K562 (cell line): Measurements from ENCODE around the gene SPATA21. TPM values are rescaled to one million over a fixed set of nuclear protein-coding genes. Genes with fewer than 3 reads are reported as not detected.

Source experiments
- CBX2 ChIP-seq: fragments of 200-600 bp; sonication (generic); IDR thresholded peaks from one replicate; pipeline ENCODE4 v1.6.1; 2012; ENCODE audit warnings: mild to moderate bottlenecking, low read length, inconsistent platforms; ENCODE audit not compliant: insufficient read depth, poor library complexity, severe bottlenecking
- CC2D1A ChIP-seq: fragments of 450-650 bp; IDR thresholded peaks from 2 replicates; pipeline ENCODE4 v1.6.1; 2017; ENCODE audit warnings: mild to moderate bottlenecking
- E2F3 ChIP-seq: fragments of 250-450 bp; sonication (Bioruptor Pico); IDR thresholded peaks from 2 replicates; pipeline ENCODE4 v1.4.0; 2020; ENCODE audit warnings: mild to moderate bottlenecking
- LCOR ChIP-seq: sonication (generic); formaldehyde crosslinking; IDR thresholded peaks from 2 replicates; pipeline ENCODE4 v1.8.0; 2022; ENCODE audit warnings: mild to moderate bottlenecking, missing genetic modification reagents
- NFE2 ChIP-seq: IDR thresholded peaks from 2 replicates; pipeline ENCODE4 v1.6.1; 2014; ENCODE audit warnings: antibody characterized with exemption, low read depth
- RHOXF2B ChIP-seq: fragments of 250-450 bp; sonication (Bioruptor Pico); conservative IDR thresholded peaks from 2 replicates; pipeline ENCODE4 v1.5.1; 2021
- SIN3A ChIP-seq, 2 experiments: fragments of 150-350 bp in 1 of 2; IDR thresholded peaks; 2 replicates each; pipeline ENCODE4 v1.6.1; 2011 to 2016; ENCODE audit warnings: borderline replicate concordance in 2 of 2, low read depth in 2 of 2, low read length in 2 of 2, mild to moderate bottlenecking in 2 of 2, moderate library complexity in 2 of 2; ENCODE audit not compliant: control insufficient read depth in 1 of 2
- SIRT6 ChIP-seq: IDR thresholded peaks from one replicate; pipeline ENCODE4 v1.6.1; 2012; ENCODE audit warnings: low read depth, mild to moderate bottlenecking, control low read depth, inconsistent platforms, low read length, moderate library complexity
- SIX5 ChIP-seq, 2 experiments: IDR thresholded peaks; 2 replicates each; pipeline ENCODE4 v1.6.1; 2011; ENCODE audit warnings: low read length in 2 of 2, borderline replicate concordance in 1 of 2, low read depth in 1 of 2, mild to moderate bottlenecking in 1 of 2, moderate library complexity in 1 of 2; ENCODE audit not compliant: insufficient read depth in 1 of 2
- SRF ChIP-seq, 2 experiments: fragments of 250-450, 450-650 bp in 1 of 2; sonication (Bioruptor Pico) in 1 of 2; sonication (generic) in 1 of 2; formaldehyde crosslinking; IDR thresholded peaks; 2 replicates each; pipeline versions ENCODE4 v1.5.0 to v1.5.1; 2020 to 2022; ENCODE audit warnings: mild to moderate bottlenecking in 1 of 2, missing genetic modification reagents in 1 of 2
- STAT5A ChIP-seq: IDR thresholded peaks from 2 replicates; pipeline ENCODE4 v1.6.1; 2012; ENCODE audit warnings: low read length, inconsistent platforms, borderline replicate concordance
- TARDBP ChIP-seq: fragments of 450-650 bp; IDR thresholded peaks from 2 replicates; pipeline ENCODE4 v1.6.1; 2016
- TBP ChIP-seq: optimal IDR thresholded peaks from 2 replicates; pipeline ENCODE3; 2011; ENCODE audit warnings: low read depth, low read length, improper control_type of control experiment
- YY1 ChIP-seq, 3 experiments: IDR thresholded peaks; 2 replicates each; pipeline ENCODE4 v1.6.1; 2011; ENCODE audit warnings: low read length in 2 of 3, mild to moderate bottlenecking in 2 of 3, moderate library complexity in 2 of 3, borderline replicate concordance in 1 of 3, control low read depth in 1 of 3, low read depth in 1 of 3; ENCODE audit not compliant: insufficient read depth in 3 of 3, insufficient replicate concordance in 2 of 3, control insufficient read depth in 1 of 3, insufficient read length in 1 of 3; ENCODE audit errors: extremely low read depth in 1 of 3
- ZNF384 ChIP-seq: IDR thresholded peaks from 2 replicates; pipeline ENCODE4 v1.6.1; 2012; ENCODE audit warnings: low read depth, low read length, improper control_type of control experiment
- polyA plus RNA-seq, 8 experiments: library from polyadenylated mRNA; depleted of rRNA in 4 of 8; stranded (reverse) in 5 of 8; unstranded in 3 of 8; fragments of >200 nt; fragmentation: Nextera tagmentation in 2 of 8; fragmentation: Illumina TruSeq in 1 of 8; extraction: Ambion mirVana in 2 of 8; extraction: Trizol in 1 of 8; gene quantifications; 2 replicates each; pipeline versions ENCODE4 v1.2.1 to v1.2.3, GENCODE V29; 2011 to 2014; ENCODE audit warnings: inconsistent platforms in 1 of 8, missing spikeins in 1 of 8
- total RNA-seq, 7 experiments: library from RNA; depleted of rRNA in 6 of 7; stranded (reverse); fragments of >200 nt in 6 of 7; fragmentation: Illumina TruSeq in 2 of 7; extraction: Trizol in 2 of 7; gene quantifications; 2 replicates each; pipeline versions ENCODE4 v1.2.1 to v1.2.3, GENCODE V29; 2011 to 2021; ENCODE audit warnings: low replicate concordance in 1 of 7
- TF ChIP-seq, protein P1 (sequence below), 2 experiments: fragments of 450-650 bp in 1 of 2; sonication (generic) in 1 of 2; formaldehyde crosslinking; conservative IDR thresholded peaks; 2 replicates each; pipeline versions ENCODE4 v1.4.0 to v1.8.1; 2020 to 2022; ENCODE audit warnings: mild to moderate bottlenecking in 1 of 2, missing genetic modification reagents in 1 of 2
- TF ChIP-seq, protein P2 (sequence below): fragments of 450-650 bp; IDR thresholded peaks from one replicate; pipeline ENCODE4 v1.6.1; 2018; ENCODE audit warnings: mild to moderate bottlenecking, moderate library complexity; ENCODE audit not compliant: partially characterized antibody

Gene SPATA21
- total and polyA plus RNA-seq, 9 of the 15 experiments (the other 6 are each of a cell fraction or from before 2014, with no cell fraction given) = 0.10 to 0.36 (median 0.13) TPM; not detected in 3

GRCh38 chr1:16366722-16367257 is 70.4 kb downstream of the SPATA21 start, which contains the start of gene SZRD1 (continued):
- TF ChIP-seq SIX5 (IDR thresholded peaks at IDR 0.05; ENCODE audit: borderline replicate concordance in 1 of 2, insufficient read depth in 1 of 2, low read depth in 1 of 2, low read length in 2 of 2) (peak; percentile 70 to 80), CC2D1A (no peak), SIRT6 (no peak), YY1 (IDR thresholded peaks at IDR 0.05; ENCODE audit: borderline replicate concordance in 1 of 3, control insufficient read depth in 1 of 3, extremely low read depth in 1 of 3, insufficient read depth in 3 of 3, insufficient read length in 1 of 3, insufficient replicate concordance in 2 of 3, low read depth in 1 of 3, low read length in 2 of 3) (peak; percentile 100), SIN3A (IDR thresholded peaks at IDR 0.05; ENCODE audit: borderline replicate concordance in 2 of 2, control insufficient read depth in 1 of 2, low read depth in 2 of 2, low read length in 2 of 2) (no peak; a peak in 1 of 4 replicates), ZNF384 (peak; percentile 80), SRF (CRISPR knock-in tag; IDR thresholded peaks at IDR 0.05) (peak in 1 of 2 experiments; percentile 68; a peak in 1 of 4 replicates), E2F3 (no peak), TARDBP (no peak), STAT5A (peak; percentile 42; the same call in 1 of the 2 replicates), NFE2 (no peak), LCOR (CRISPR knock-in tag) (peak; percentile 60; the same call in 1 of the 2 replicates), RHOXF2B (no peak), CBX2 (no peak), TBP (peak; percentile 83)
- TF ChIP-seq, protein P1, sequence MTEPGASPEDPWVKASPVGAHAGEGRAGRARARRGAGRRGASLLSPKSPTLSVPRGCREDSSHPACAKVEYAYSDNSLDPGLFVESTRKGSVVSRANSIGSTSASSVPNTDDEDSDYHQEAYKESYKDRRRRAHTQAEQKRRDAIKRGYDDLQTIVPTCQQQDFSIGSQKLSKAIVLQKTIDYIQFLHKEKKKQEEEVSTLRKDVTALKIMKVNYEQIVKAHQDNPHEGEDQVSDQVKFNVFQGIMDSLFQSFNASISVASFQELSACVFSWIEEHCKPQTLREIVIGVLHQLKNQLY (CRISPR knock-in tag; conservative IDR thresholded peaks at IDR 0.05) = no peak
- TF ChIP-seq, protein P2, sequence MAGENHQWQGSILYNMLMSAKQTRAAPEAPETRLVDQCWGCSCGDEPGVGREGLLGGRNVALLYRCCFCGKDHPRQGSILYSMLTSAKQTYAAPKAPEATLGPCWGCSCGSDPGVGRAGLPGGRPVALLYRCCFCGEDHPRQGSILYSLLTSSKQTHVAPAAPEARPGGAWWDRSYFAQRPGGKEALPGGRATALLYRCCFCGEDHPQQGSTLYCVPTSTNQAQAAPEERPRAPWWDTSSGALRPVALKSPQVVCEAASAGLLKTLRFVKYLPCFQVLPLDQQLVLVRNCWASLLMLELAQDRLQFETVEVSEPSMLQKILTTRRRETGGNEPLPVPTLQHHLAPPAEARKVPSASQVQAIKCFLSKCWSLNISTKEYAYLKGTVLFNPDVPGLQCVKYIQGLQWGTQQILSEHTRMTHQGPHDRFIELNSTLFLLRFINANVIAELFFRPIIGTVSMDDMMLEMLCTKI = no peak
